ENCODE results near the gene APBA3. TPM values are rescaled to one million over a fixed set of nuclear protein-coding genes. Genes with fewer than 3 reads are reported as not detected.

Gene APBA3, protein sequence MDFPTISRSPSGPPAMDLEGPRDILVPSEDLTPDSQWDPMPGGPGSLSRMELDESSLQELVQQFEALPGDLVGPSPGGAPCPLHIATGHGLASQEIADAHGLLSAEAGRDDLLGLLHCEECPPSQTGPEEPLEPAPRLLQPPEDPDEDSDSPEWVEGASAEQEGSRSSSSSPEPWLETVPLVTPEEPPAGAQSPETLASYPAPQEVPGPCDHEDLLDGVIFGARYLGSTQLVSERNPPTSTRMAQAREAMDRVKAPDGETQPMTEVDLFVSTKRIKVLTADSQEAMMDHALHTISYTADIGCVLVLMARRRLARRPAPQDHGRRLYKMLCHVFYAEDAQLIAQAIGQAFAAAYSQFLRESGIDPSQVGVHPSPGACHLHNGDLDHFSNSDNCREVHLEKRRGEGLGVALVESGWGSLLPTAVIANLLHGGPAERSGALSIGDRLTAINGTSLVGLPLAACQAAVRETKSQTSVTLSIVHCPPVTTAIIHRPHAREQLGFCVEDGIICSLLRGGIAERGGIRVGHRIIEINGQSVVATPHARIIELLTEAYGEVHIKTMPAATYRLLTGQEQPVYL
- 26.1 and 29.0 TPM in 2 replicates for total RNA-seq (2014; rRNA removed; shearing (Covaris generic); ENCODE audit: low replicate concordance)

DNA sequence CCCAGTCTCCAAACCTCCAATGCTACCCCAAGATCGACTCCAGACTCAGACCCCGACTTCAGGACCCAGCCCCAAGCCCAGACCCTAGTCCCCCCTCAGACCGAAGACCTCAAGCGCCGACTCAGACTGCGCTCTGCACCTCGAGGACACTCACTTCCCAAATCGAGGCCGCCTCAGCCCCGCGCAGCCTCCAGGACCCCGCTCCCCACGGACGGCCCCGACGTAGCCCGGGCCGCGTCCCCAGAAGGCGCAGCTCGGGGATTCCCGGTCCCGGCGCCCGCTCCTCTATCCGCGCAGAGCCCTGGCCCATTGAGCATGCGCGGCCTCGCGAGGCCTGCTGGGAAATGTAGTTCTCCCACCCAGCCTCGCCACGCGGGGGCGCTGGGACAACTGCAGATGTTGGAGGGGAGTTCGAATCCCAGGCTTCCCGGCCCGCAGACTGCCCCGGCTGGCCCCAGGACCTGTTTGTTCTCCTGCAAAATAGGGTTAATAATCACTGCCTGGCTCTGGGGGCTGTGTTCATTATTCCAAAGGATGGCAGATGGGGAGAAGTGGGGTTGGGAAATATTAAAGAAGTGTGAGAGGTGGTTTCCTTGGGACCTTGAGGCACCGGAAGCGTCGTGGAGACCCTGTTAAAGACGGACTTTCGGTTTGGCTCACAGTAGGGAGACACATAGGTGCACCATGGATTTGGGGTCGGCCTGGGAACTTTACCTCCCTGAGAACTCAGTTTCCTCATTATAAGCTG, at the start of gene APBA3:
Gene APBA3, minus strand, starts transcription at position 311 of the 748 bp plus-strand sequence. CDS start 1,428 bp downstream, outside the sequence.
- peak; percentile 76 for DNase-seq (ENCODE audit: low read depth)
- in situ Hi-C loops (cut with HindIII; ENCODE audit: low pct_unique_long_range_greater_than_20kb, low sequenced_read_pairs) = no loop called here

DNA sequence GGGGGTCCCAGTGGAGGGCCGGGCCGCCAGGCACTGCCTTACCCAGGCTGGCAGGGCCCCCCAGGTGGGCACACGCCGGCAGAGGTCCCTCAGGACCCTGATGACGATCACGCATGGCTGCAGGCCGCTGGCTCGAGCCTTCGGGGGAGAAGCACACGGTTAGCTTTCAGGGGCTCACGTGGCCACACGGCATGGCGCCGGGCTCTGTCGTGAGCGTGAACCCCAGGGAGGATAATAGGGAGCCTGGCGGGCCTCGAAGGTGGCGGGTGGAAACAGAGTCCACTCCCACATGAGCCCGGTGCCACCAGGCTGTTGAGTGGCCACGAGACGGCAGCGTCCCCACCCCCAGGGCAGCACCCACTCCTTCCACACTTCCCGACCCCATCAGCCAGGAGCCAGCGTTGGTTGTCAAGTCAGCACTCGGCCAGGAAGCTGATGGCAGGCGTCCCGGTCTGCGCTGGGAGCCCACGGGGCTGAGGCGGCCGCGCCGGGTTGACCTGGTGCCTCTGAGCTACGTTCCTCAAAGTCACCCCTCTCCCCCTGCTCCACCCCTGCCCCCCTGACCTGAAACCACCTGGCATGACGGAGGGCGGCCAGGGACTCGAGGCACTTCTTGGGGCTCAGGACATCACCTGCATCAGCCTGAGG, 49.3 kb upstream of the APBA3 start:
- in situ Hi-C loops (cut with HindIII; ENCODE audit: low pct_unique_long_range_greater_than_20kb, low sequenced_read_pairs) = no loop called here

DNA sequence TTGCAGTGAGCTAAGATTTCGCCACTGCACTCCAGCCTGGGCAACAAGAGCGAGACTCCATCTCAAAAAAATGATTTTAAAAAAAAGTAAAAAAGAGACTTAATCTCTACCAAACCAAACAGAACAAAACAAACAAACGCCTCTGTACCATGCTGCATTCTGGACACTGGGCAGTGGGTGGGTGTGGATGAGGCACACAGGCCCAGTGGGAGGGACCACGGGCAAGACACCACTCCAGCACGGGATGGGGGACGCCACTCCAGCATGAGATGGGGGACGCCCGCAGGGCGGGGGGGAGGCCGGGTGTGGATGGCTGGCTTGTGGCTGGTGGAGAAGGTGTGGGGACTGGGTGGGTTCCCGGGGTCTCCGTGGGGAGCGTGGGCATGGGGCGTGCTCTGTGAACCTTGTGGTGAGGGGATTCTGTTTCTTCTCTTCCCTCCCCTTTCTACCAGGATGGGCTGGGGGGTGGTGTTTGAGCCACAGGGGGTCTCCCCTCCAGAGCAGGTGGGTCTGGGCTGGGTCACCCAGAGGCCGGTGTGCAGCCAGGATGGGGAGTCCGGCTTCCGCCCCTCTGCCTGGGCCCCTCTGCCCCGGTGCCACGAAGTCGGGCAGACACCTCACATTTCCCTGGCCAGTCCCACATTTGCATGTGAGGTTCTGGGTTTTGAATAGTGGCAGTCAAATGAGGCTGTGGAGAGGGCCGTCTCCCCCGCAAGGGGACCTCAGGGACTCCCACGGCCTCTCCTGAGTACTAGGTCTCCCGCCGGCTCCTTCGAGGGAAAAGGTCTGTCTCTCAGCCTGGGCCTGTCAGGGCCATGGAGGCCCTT, 48.6 kb upstream of the APBA3 start:
- in situ Hi-C loops (cut with HindIII; ENCODE audit: low pct_unique_long_range_greater_than_20kb, low sequenced_read_pairs) = no loop called here
- no peak for DNase-seq (ENCODE audit: low read depth)

More for the DNA sequence above, 49.3 kb upstream of the APBA3 start:
- DNase-seq (ENCODE audit: low read depth) = no peak

DNA sequence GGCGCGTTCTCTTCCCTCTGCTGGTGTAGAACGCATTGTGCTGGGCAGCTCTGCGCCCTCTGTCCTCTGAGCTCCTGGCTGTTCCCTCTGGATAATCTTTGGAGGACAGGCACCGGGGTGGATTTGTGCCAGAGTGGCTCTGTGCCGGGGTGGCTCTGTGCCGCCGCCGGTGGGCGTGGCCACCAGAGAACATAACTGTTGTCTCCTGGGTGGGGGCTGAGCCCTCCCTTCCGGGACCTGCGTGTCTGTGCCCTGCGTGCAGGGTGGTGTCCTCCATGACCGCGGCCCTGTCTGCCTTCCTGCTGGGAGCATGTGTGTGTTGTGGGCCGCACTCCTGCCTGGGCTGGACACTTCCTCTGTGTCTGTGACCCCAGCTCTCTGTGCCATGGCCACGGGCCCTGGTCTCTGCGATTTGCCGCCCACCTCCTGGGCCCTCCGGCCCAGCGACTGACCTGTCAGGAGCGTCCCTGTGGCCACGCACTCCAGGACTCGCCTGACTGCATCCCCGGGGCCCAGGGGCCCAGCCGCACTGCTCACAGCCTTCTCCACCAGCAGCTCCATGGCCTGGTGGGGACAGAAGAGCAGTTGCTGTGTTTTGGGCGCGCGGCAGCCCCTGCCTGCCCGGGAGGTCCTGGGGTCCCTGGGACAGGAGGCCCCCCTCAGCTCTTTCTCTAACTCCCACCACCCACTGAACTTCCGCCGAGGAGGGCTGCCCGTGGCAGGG, 47.1 kb upstream of the APBA3 start:
- in situ Hi-C loops (cut with HindIII; ENCODE audit: low pct_unique_long_range_greater_than_20kb, low sequenced_read_pairs) = no loop called here
- no peak for DNase-seq (ENCODE audit: low read depth)

DNA sequence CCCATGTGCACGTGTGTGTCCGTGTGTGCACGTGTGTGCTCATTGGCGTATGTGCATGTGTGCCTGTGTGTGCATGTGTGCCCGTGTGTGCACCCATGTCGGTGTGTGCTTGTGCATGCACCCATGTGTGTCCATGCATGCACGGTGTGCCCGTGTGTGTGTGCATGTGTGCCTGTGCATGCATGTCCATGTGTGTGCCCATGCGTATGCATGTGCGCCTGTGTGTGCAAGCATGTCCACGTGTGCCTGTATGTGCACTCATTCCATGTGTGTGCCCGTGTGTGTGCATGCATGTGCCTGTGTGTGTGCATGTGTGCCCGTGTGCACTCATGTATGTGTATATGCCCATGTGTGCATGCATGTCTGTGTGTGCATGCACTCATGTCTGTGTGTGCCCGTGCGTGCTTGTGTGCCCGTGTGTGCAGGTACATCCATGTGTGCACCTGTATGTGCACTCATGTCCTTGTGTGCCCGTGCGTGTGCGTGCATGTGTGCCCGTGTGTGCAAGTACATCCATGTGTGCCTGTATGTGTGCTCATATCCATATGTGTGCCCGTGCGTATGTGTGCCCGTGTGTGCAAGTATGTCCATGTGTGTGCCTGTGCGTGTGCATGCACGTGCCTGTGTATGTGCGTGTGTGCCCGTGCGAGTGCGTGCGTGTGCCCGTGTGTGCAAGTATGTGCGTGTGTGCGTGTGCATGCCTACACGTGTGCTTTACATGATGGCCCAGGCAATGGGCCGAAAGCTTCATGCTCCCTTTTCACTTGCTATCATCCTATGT, 46.3 kb upstream of the APBA3 start:
- no peak for DNase-seq (ENCODE audit: low read depth)
- in situ Hi-C loops (cut with HindIII; ENCODE audit: low pct_unique_long_range_greater_than_20kb, low sequenced_read_pairs) = no loop called here

DNA sequence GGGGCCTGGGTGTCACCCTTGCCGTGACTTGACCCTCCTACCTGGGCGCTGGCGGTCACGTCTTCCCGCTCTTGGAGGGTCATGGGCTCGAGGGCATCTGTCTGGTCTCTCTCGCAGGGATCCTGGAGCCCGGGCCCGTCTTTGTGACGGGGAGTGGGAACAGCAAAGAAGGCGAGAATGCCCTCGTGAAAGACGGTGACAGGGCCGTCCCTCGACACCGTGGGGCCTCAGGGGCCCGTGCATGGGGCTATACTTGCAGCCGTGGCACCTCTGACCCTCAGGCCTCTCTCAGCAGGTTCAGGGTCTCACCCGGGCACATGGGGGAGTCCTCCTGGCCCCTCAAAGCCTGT, 45.6 kb upstream of the APBA3 start:
- in situ Hi-C loops (cut with HindIII; ENCODE audit: low pct_unique_long_range_greater_than_20kb, low sequenced_read_pairs) = no loop called here
- DNase-seq (ENCODE audit: low read depth) = no peak

DNA sequence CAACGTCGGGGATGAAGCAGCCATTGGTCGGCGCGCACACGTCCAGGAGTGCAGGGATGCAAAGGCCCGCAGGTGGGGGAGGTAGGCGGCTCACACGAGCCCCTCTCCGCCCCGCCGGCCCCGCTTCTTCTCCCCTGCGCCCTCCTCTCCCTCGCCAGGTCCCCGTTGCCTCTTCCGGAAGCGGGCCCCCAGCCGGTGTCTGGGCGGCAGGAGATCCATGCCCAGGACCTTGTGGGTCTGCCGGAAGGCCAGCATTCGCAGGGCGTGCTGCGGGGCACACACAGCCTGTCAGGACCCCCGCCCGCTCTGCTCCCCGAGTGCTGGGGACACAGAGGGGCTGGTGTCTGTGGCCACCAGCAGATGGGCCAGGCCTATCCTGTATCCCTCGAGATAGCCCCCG, 44.4 kb upstream of the APBA3 start:
- no peak for DNase-seq (ENCODE audit: low read depth)
- in situ Hi-C loops (cut with HindIII; ENCODE audit: low pct_unique_long_range_greater_than_20kb, low sequenced_read_pairs) = no loop called here

DNA sequence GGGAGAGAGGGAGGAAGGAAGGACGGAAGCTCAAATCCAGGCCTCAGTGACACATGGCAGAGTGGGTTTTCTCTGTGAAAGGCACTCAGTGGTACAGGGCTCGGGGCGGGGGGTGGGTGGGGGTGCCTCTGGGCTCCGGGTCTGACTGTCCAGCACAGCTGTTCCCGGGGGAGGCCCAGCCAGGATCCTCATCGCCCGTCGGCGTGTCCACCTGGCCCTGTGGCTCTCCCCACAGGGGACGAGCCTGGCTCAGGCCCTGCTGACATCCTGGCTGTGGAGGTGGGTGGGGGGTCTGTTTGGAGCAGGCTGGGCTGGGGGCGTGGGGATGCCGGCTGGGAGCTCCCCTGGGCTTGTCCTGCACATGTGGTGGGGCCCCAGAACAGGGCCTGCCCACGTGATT, 42.9 kb upstream of the APBA3 start:
- no peak for DNase-seq (ENCODE audit: low read depth)
- in situ Hi-C loops (cut with HindIII; ENCODE audit: low pct_unique_long_range_greater_than_20kb, low sequenced_read_pairs) = no loop called here

DNA sequence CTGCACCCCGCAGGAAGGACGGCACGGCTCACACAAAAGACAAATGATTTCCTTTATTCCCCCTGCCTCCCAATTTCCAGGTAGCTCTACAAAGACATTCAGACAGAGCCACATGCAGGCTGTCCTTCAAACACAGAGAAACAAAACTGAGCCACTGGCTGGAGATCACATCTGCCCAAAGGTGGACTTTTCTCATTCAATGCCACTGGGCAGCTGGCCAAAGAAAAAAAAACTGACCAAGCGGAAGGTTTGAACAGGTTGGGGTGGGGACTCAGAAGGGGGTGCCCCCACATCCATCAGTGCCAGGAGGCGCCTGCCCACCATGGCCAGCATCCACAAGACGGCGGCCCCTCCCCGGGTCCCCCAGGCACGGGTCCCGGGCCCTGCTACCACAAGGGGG, 42.5 kb upstream of the APBA3 start:
- no peak for DNase-seq (ENCODE audit: low read depth)
- in situ Hi-C loops (cut with HindIII; ENCODE audit: low pct_unique_long_range_greater_than_20kb, low sequenced_read_pairs) = no loop called here

DNA sequence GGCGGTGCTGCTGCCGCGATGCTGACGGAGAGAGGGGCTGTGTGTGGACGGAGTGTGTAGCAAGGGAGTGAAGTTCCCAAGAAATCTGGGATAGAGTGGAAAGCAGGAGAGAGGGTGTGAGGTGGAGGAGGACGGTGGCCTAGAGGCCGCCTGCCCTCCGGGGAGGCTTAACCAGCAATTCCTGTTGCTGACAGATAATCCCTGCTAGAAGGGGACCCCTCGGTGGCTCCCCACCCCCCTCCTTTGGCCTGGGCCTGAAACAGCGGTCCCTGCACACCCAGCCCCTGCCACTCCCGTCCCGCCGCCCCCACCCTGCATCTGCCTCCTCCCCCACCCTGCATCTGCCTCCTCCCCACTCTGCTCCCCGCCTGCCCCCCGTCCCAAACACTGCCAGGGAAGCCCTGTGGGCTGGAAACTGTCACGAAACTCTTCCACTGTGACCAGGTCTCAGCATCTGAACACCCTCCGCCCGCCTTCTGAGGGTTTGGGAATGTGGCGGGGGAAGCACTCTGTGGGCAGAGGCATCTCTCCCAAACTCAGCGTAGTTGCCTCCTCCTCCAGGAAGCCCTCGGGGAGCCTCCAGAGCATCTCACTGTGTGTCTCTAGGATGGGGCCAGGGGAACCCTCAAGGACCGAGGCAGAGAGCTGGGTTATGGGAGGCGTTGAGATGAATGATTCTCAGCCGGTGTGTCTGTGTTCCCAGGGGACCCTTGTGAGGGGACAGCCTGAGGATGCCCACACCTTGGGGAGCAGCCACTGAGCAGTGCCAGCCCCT, 41.8 kb upstream of the APBA3 start:
- no peak for DNase-seq (ENCODE audit: low read depth)
- in situ Hi-C loops (cut with HindIII; ENCODE audit: low pct_unique_long_range_greater_than_20kb, low sequenced_read_pairs) = no loop called here

DNA sequence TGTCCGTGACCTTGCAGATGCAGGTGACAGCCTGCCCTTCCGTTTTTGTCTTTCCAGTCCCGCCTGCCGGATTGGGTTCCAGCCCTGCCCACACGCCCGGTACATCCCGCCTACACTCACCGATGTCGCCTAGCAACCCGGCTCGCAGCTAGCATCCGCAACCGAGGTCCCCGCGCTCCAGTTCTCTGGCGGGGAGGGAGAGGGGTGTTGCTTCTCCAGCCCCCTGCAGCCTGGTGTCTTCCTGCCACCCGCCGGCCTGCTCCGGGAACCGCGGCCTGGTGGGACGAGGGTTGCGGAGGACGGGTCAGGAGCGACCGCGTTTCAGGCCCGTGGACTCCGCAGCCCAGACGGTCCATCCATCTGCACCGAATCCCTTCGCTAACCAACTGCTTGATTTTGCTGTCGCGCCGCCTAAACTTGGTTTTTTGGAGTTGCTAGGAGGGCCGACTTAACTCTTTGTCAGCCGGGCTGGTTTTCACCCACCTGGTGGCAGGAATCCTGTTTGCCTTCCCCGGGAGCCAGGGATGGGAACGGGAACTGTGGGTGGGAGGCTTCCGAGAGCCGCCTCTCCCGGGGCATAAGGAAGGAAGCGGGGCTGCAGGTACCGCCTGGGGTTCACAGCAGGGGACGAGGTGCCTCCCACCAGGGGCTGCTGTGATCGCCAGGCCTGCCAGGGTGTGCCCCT, 40.1 kb upstream of the APBA3 start:
- no peak for DNase-seq (ENCODE audit: low read depth)
- in situ Hi-C loops (cut with HindIII; ENCODE audit: low pct_unique_long_range_greater_than_20kb, low sequenced_read_pairs) = no loop called here

DNA sequence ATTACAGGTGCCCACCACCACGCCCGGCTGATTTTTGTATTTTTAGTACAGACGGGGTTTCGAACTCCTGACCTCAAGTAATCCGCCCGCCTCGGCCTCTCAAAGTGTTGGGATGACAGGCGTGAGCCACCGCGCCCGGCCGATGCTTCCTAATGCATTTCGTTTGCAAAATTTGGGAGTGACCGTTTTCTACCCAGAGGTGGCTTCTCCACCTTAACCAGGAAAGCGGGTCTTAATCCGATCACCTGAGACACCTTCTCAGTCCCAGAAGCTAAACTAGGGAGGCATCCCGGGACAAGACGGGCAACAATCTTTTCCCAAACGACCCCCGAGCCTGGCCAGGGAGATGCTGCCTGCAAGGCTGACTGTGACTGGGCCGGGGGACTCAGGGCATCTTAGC, 39.5 kb upstream of the APBA3 start:
- no peak for DNase-seq (ENCODE audit: low read depth)
- in situ Hi-C loops (cut with HindIII; ENCODE audit: low pct_unique_long_range_greater_than_20kb, low sequenced_read_pairs) = no loop called here

DNA sequence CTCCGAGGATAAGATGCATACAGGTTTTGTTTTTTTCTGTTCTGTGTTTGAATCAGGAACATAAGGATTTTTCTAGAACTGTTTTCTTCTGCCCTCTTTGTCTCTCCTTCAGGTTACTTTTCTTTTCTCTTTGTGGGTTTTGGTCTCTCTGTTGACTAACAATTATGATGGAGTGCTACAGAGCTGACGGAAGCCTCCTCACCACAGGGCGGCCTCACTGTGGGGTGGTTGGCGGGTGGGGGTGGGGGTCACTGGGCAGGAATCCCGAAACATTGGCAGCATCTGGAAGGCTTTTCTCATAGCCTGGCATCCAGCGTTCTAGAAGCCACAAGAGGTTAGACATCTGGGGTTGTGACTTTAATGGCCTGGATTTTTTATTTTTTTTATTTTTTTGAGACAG, 36.6 kb upstream of the APBA3 start:
- in situ Hi-C loops (cut with HindIII; ENCODE audit: low pct_unique_long_range_greater_than_20kb, low sequenced_read_pairs) = no loop called here
- no peak for DNase-seq (ENCODE audit: low read depth)

DNA sequence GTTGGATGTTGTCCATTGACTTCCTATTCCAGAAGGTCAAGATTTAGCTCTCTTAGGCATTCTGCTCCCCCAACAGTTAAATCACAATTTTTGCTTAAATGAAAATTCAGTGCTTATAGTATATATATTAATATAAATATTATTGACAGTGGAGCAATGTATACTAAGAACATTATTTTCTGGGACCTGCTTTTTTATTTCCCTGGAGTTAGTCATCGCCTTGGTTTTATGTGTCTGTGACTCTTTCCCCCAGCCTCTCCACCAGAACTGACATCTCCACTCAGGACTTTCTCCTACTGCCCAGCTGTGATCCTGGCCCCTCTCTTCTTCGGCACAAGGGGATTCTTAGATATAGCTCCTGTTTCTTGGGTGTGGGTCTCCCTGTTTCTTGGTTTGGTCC, 34.9 kb upstream of the APBA3 start:
- DNase-seq (ENCODE audit: low read depth) = no peak

DNA sequence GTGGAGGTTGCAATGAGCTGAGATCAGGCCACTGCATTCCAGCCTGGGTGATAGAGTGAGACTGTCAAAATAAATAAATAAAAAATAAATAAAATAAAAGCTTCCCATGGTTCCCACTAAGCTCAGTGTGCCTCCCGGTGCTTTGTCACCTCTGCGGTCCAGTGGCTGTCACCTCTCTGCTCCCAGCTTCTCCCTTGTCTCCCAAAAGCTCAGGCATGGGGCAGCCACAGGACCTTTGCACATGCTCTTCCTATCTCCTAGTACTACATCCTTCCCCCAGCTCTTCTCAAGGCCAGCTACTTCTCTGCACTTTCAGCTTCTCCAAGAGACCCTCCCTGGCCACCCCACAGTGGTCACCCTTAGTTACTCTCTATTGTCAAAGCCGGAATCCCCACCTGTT, 32.3 kb upstream of the APBA3 start:
- in situ Hi-C loops (cut with HindIII; ENCODE audit: low pct_unique_long_range_greater_than_20kb, low sequenced_read_pairs) = no loop called here
- DNase-seq (ENCODE audit: low read depth) = no peak

More for the DNA sequence above, 34.9 kb upstream of the APBA3 start:
- in situ Hi-C loops (cut with HindIII; ENCODE audit: low pct_unique_long_range_greater_than_20kb, low sequenced_read_pairs) = no loop called here

DNA sequence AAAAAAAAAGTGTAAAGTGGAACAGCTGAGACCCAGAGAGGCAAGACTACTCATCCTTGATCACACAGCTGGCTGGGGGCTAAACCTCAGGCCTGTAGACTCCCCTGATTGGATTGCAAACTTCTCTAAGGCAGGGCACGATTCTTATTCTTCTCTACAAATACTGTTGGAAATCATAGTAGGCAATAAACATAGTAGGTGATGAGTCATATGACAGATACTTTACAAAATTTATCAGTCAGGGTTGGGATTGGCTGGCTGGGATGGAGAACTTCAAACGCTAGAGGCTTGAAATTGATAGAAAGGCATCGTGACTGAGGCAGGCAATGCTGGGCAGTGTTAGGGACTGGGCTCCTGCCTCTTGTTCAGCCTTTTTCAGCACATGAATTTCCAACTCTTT, 30.6 kb upstream of the APBA3 start:
- in situ Hi-C loops (cut with HindIII; ENCODE audit: low pct_unique_long_range_greater_than_20kb, low sequenced_read_pairs) = no loop called here
- DNase-seq (ENCODE audit: low read depth) = no peak

Data from Caki2 (cell line).